ELF-1 (cell line): ENCODE results near the gene PARP2.

Experiments used
- DNase-seq: peaks from one replicate; pipeline ENCODE4 v3.0.0-alpha.2; 2016; ENCODE audit warnings: low read depth, low spot score

PARP2 gene

GRCh38 chr14:20397511-20397910, 54.1 kb downstream of the PARP2 start:
- no peak for DNase-seq

GRCh38 chr14:20400589-20400964, 57.1 kb downstream of the PARP2 start:
- no peak for DNase-seq

GRCh38 chr14:20400965-20401593, 57.6 kb downstream of the PARP2 start:
- DNase-seq = no peak

GRCh38 chr14:20403521-20403920, 60.1 kb downstream of the PARP2 start:
- no peak for DNase-seq
